ENCODE measurements around the gene SNTG2.

Gene SNTG2

DNA sequence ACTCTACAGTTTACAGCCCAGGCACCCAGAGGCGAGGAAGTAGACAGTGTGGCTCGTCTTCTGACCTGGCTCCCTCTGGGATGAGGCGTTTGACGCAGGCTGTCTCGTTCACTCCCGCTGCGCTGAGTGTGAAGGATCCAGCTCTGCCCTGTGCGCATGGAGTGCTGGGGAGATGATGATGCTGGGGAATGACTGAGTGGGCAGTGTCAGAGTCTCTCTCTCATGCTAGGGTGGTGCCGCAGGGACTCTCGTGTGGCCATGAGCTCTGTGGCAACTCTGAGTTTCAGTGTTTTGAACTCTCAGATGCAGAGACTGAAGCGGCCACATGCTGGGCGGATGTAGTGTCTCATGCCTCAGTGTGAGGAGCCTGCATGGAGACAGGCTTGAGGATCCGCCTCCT is 344.3 kb downstream of the SNTG2 start:
- no peak for ATAC-seq
- TF ChIP-seq CSDC2 (CRISPR knock-in tag; IDR thresholded peaks at IDR 0.05) (no peak), TOX (CRISPR knock-in tag; IDR thresholded peaks at IDR 0.05; ENCODE audit: borderline replicate concordance) (no peak), ZFP3 (CRISPR knock-in tag; IDR thresholded peaks at IDR 0.05) (no peak), PPARA (CRISPR knock-in tag; IDR thresholded peaks at IDR 0.05; ENCODE audit: borderline replicate concordance) (no peak), PATZ1 (CRISPR knock-in tag; IDR thresholded peaks at IDR 0.05; ENCODE audit: borderline replicate concordance) (no peak), ARNTL (CRISPR knock-in tag; IDR thresholded peaks at IDR 0.05; ENCODE audit: borderline replicate concordance, low read depth) (no peak), BACH2 (CRISPR knock-in tag; IDR thresholded peaks at IDR 0.05; ENCODE audit: borderline replicate concordance) (no peak), ESRRG (CRISPR knock-in tag; IDR thresholded peaks at IDR 0.05) (no peak), ISL1 (CRISPR knock-in tag; IDR thresholded peaks at IDR 0.05) (no peak), TCF4 (CRISPR knock-in tag; IDR thresholded peaks at IDR 0.05; ENCODE audit: borderline replicate concordance) (no peak), ZNF70 (CRISPR knock-in tag; IDR thresholded peaks at IDR 0.05) (no peak), TSHZ2 (CRISPR knock-in tag; IDR thresholded peaks at IDR 0.05) (no peak)
- TF ChIP-seq, protein P1, sequence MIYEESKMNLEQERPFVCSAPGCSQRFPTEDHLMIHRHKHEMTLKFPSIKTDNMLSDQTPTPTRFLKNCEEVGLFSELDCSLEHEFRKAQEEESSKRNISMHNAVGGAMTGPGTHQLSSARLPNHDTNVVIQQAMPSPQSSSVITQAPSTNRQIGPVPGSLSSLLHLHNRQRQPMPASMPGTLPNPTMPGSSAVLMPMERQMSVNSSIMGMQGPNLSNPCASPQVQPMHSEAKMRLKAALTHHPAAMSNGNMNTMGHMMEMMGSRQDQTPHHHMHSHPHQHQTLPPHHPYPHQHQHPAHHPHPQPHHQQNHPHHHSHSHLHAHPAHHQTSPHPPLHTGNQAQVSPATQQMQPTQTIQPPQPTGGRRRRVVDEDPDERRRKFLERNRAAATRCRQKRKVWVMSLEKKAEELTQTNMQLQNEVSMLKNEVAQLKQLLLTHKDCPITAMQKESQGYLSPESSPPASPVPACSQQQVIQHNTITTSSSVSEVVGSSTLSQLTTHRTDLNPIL (CRISPR knock-in tag; IDR thresholded peaks at IDR 0.05; ENCODE audit: low read depth) = no peak
- TF ChIP-seq, protein P2, sequence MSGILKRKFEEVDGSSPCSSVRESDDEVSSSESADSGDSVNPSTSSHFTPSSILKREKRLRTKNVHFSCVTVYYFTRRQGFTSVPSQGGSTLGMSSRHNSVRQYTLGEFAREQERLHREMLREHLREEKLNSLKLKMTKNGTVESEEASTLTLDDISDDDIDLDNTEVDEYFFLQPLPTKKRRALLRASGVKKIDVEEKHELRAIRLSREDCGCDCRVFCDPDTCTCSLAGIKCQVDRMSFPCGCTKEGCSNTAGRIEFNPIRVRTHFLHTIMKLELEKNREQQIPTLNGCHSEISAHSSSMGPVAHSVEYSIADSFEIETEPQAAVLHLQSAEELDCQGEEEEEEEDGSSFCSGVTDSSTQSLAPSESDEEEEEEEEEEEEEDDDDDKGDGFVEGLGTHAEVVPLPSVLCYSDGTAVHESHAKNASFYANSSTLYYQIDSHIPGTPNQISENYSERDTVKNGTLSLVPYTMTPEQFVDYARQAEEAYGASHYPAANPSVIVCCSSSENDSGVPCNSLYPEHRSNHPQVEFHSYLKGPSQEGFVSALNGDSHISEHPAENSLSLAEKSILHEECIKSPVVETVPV (CRISPR knock-in tag; IDR thresholded peaks at IDR 0.05) = no peak
- TF ChIP-seq, protein P3, sequence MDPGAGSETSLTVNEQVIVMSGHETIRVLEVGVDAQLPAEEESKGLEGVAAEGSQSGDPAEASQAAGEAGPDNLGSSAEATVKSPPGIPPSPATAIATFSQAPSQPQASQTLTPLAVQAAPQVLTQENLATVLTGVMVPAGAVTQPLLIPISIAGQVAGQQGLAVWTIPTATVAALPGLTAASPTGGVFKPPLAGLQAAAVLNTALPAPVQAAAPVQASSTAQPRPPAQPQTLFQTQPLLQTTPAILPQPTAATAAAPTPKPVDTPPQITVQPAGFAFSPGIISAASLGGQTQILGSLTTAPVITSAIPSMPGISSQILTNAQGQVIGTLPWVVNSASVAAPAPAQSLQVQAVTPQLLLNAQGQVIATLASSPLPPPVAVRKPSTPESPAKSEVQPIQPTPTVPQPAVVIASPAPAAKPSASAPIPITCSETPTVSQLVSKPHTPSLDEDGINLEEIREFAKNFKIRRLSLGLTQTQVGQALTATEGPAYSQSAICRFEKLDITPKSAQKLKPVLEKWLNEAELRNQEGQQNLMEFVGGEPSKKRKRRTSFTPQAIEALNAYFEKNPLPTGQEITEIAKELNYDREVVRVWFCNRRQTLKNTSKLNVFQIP (CRISPR knock-in tag; IDR thresholded peaks at IDR 0.05; ENCODE audit: borderline replicate concordance, low read depth) = no peak

GRCh38 chr2:1295740-1296139 is 345.1 kb downstream of the SNTG2 start:
- no peak for TF ChIP-seq ZNF8 (CRISPR knock-in tag; IDR thresholded peaks at IDR 0.05)
- TF ChIP-seq ARNTL (CRISPR knock-in tag; IDR thresholded peaks at IDR 0.05; ENCODE audit: borderline replicate concordance, low read depth) = no peak
- TF ChIP-seq PATZ1 (CRISPR knock-in tag; IDR thresholded peaks at IDR 0.05; ENCODE audit: borderline replicate concordance) = no peak
- TF ChIP-seq ESRRG (CRISPR knock-in tag; IDR thresholded peaks at IDR 0.05) = no peak
- no peak for TF ChIP-seq ZC3H10 (CRISPR knock-in tag; IDR thresholded peaks at IDR 0.05)

DNA sequence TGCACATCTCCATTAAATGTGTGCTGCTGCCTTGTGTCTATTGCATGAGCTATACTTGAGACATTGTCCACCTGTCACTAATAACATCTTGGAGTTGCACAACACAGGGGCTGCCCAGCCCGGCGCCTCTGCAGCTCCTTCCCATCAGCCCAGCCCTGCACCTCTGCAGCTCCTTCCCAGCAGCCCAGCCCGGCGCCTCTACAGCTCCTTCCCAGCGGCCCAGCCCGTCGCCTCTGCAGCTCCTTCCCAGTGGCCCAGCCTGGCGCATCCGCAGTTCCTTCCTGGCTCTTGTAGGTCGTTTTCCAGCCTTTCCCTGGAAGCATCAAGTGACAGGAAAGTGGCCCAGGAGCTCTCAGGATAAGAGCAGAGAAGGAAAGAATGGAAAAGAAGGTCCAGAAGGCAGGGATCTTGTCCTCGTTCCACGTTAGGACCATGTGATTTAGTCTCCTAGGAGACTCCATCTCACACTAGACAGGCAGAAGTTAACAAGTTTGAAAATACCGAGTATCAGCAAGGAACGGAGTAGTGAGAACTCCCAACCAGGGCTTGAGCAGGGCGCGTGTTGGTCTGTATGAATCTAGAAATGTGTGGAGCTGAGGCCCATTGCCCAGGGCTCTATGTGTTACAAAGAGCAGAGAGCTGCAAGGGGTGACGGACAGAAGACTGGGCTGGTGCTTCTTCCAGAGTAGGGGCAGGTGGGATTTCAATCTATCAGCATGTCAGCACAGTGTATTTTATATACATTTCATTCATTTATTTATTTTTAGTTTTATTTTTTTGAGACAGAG is 346.9 kb downstream of the SNTG2 start:
- no peak for ATAC-seq
- TF ChIP-seq BACH2 (CRISPR knock-in tag; IDR thresholded peaks at IDR 0.05; ENCODE audit: borderline replicate concordance) (no peak), ESRRG (CRISPR knock-in tag; IDR thresholded peaks at IDR 0.05) (no peak), RARB (CRISPR knock-in tag; IDR thresholded peaks at IDR 0.05) (no peak), TCF4 (CRISPR knock-in tag; IDR thresholded peaks at IDR 0.05; ENCODE audit: borderline replicate concordance) (no peak), ZC3H10 (CRISPR knock-in tag; IDR thresholded peaks at IDR 0.05) (no peak), ZNF565 (CRISPR knock-in tag; conservative IDR thresholded peaks at IDR 0.05; ENCODE audit: low read depth) (no peak), ZFP3 (CRISPR knock-in tag; IDR thresholded peaks at IDR 0.05) (no peak), PATZ1 (CRISPR knock-in tag; IDR thresholded peaks at IDR 0.05; ENCODE audit: borderline replicate concordance) (no peak), TOX (CRISPR knock-in tag; IDR thresholded peaks at IDR 0.05; ENCODE audit: borderline replicate concordance) (no peak)

More at GRCh38 chr2:1295740-1296139, 345.1 kb downstream of the SNTG2 start:
- no peak for ATAC-seq
